Measurements from ENCODE around the gene TOE1. TPM values are rescaled to one million over a fixed set of nuclear protein-coding genes. Genes with fewer than 3 reads are reported as not detected.

Gene TOE1
- total RNA-seq, 1 donor from 2014 or later: 6.1 TPM

DNA sequence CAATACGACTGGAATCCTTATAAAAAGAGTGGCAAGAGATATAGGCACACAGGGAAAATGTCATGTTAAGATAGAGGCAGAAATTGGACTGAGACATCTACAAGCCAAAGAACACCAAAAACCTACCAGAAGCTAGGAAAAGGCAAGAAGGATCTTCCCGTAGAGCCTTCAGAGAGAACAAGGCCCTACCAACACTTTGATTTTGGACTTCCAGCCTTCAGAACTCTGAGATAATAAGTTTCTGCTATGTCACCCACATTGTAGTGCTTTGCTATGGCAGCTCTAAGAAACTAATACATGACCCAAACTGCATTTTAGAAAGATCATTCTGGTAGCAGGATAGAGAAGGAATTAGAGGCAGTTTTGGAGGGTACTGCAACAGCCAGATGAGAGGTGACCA, 24.3 kb downstream of the TOE1 start:
- Mint-ChIP-seq H3K27ac (no peak overlapping the region), H3K27me3 (ENCODE audit: insufficient read depth, low read depth) (no peaks in the 10 kb centered on the region), H3K9me3 (no peaks in the 10 kb centered on the region), H3K36me3 (no peaks in the 10 kb centered on the region), H3K4me1 (peaks cover 10% of the 10 kb centered on the region), H3K4me3 (no peak overlapping the region)
- Histone ChIP-seq H3K36me3 (no peaks in the 10 kb centered on the region), H3K4me2 (no peak overlapping the region), H3K9ac (no peak overlapping the region), H3F3A (ENCODE audit: low read depth) (peaks cover 34% of the 10 kb centered on the region), H3K4me1 (peaks cover 13% of the 10 kb centered on the region), H2AFZ (replicated peaks) (no peak overlapping the region), H3K4me3 (no peak overlapping the region), H3K79me2 (ENCODE audit: low read depth) (no peaks in the 10 kb centered on the region), H3K9me3 (ENCODE audit: low read depth) (no peaks in the 10 kb centered on the region), H3K27me3 (no peaks in the 10 kb centered on the region), H3K27ac (no peak overlapping the region), H4K20me1 (ENCODE audit: low read depth) (no peaks in the 10 kb centered on the region)
- DNase-seq (ENCODE audit: low spot score): no peak
- TF ChIP-seq, protein P1, sequence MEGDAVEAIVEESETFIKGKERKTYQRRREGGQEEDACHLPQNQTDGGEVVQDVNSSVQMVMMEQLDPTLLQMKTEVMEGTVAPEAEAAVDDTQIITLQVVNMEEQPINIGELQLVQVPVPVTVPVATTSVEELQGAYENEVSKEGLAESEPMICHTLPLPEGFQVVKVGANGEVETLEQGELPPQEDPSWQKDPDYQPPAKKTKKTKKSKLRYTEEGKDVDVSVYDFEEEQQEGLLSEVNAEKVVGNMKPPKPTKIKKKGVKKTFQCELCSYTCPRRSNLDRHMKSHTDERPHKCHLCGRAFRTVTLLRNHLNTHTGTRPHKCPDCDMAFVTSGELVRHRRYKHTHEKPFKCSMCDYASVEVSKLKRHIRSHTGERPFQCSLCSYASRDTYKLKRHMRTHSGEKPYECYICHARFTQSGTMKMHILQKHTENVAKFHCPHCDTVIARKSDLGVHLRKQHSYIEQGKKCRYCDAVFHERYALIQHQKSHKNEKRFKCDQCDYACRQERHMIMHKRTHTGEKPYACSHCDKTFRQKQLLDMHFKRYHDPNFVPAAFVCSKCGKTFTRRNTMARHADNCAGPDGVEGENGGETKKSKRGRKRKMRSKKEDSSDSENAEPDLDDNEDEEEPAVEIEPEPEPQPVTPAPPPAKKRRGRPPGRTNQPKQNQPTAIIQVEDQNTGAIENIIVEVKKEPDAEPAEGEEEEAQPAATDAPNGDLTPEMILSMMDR (IDR thresholded peaks at IDR 0.05): no peak
- TF ChIP-seq EZH2phosphoT487 (IDR thresholded peaks at IDR 0.05) (no peak), EZH2 (IDR thresholded peaks at IDR 0.05) (no peak)

DNA sequence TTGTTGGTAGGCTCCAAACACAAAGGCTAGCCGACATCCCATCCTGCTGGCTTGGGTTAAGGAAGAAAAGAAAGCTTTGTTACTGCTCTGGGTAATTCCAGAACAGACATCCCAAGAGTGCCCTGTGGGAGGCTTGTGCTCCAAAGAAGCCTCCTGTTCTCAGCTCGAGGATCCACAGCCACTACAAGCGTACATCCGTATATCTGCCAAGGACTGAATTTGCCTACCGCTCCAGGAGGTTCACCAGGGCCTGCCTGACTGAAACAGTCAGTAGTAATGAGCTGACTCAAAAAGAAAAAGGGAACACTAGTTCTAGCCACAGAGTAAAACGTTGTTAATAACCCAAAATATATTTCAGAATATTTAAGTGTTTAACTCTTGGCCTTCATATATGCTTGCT, 25.1 kb downstream of the TOE1 start:
- H3K36me3 ChIP-seq: no peaks in the 10 kb centered on the region
- no peaks in the 10 kb centered on the region for H3K27me3 ChIP-seq
- peaks cover 7% of the 10 kb centered on the region for H3K4me1 Mint-ChIP-seq
- H3K27ac Mint-ChIP-seq: no peak overlapping the region
- H2AFZ ChIP-seq (replicated peaks): no peak overlapping the region
- peaks cover 32% of the 10 kb centered on the region for H3F3A ChIP-seq (ENCODE audit: low read depth)
- no peaks in the 10 kb centered on the region for H3K36me3 Mint-ChIP-seq
- no peaks in the 10 kb centered on the region for H3K79me2 ChIP-seq (ENCODE audit: low read depth)
- no peaks in the 10 kb centered on the region for H3K27me3 Mint-ChIP-seq (ENCODE audit: insufficient read depth, low read depth)
- H4K20me1 ChIP-seq (ENCODE audit: low read depth): no peaks in the 10 kb centered on the region
- TF ChIP-seq, protein P1 (IDR thresholded peaks at IDR 0.05): no peak
- TF ChIP-seq EZH2phosphoT487 (IDR thresholded peaks at IDR 0.05): no peak
- TF ChIP-seq EZH2 (IDR thresholded peaks at IDR 0.05): no peak
- peak; percentile 73 for DNase-seq (ENCODE audit: low spot score)
- no peak overlapping the region for H3K9ac ChIP-seq
- no peaks in the 10 kb centered on the region for H3K9me3 Mint-ChIP-seq
- peak overlapping the region; percentile 40 for H3K4me2 ChIP-seq
- no peak overlapping the region for H3K4me3 Mint-ChIP-seq
- H3K4me1 ChIP-seq: peaks cover 13% of the 10 kb centered on the region
- H3K4me3 ChIP-seq: no peak overlapping the region
- no peaks in the 10 kb centered on the region for H3K9me3 ChIP-seq (ENCODE audit: low read depth)
- H3K27ac ChIP-seq: peak overlapping the region; percentile 80

DNA sequence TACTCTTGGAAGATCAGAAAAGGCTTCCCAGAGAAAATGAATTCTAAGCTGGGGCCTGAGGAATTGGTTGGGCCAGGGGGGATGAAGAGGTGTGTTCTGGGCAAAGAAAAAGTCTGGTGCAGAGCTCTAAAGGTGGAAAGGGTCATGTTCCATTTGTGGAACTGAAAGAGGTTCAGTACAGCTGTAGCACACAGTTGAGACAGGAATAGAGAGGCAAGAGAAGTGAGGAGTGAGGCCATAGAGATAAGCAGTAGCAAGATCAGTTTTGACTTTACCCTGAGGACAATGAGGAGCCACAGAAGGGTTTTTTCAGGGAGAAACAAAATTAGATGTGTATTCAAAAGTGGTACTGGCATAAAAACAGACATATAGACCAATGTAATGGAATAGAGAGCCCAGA, 30.6 kb downstream of the TOE1 start:
- H3K27ac Mint-ChIP-seq: no peak overlapping the region
- no peaks in the 10 kb centered on the region for H3K79me2 ChIP-seq (ENCODE audit: low read depth)
- H3K9ac ChIP-seq: no peak overlapping the region
- no peak overlapping the region for H3K4me3 ChIP-seq
- no peak overlapping the region for H3K4me3 Mint-ChIP-seq
- H3K27me3 Mint-ChIP-seq (ENCODE audit: insufficient read depth, low read depth): no peaks in the 10 kb centered on the region
- H3K4me1 ChIP-seq: peaks cover 13% of the 10 kb centered on the region
- H3K27ac ChIP-seq: no peak overlapping the region
- DNase-seq (ENCODE audit: low spot score): no peak
- H3K9me3 Mint-ChIP-seq: no peaks in the 10 kb centered on the region
- no peaks in the 10 kb centered on the region for H3K36me3 Mint-ChIP-seq
- no peak for TF ChIP-seq EZH2phosphoT487 (IDR thresholded peaks at IDR 0.05)
- TF ChIP-seq EZH2 (IDR thresholded peaks at IDR 0.05): no peak
- TF ChIP-seq, protein P1 (IDR thresholded peaks at IDR 0.05): no peak
- no peaks in the 10 kb centered on the region for H3K36me3 ChIP-seq
- H3F3A ChIP-seq (ENCODE audit: low read depth): peaks cover 21% of the 10 kb centered on the region
- peaks cover 3% of the 10 kb centered on the region for H4K20me1 ChIP-seq (ENCODE audit: low read depth)
- H3K9me3 ChIP-seq (ENCODE audit: low read depth): no peaks in the 10 kb centered on the region
- H3K4me1 Mint-ChIP-seq: peaks cover 3% of the 10 kb centered on the region
- H2AFZ ChIP-seq (replicated peaks): no peak overlapping the region
- no peak overlapping the region for H3K4me2 ChIP-seq
- H3K27me3 ChIP-seq: no peaks in the 10 kb centered on the region

Data from neural progenitor cell (in vitro differentiated cells).